Activated CD4-positive, alpha-beta T cell treated with anti-CD3 and anti-CD28 coated beads, Interleukin-2, amount 50 U/mL, for 4 hours (primary cell): ENCODE measurements around the gene LRRN2.

Experiments
- DNase-seq, 2 experiments: peaks; one replicate each; pipeline ENCODE4 v3.0.0-alpha.2; 2020

Gene LRRN2

DNA sequence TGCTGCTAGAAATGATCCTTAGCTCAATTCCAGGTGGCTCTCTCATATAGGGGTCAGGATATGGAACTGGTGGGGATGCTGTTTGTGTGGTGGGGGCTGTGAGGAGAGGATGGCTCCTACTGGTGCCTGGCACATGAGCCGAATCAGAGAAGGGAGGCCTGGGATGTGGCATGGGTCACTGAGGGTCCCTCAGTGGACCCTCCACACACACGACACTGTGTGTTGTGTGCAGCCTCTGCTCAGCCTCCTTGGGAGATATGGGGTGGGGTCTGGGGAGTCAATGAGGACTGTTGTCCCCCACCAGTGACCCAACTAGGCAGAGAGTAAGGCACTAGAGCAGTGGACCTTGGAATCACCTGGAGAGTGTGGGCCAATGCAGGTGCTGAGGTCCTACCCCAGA lies 3.2 kb upstream of the LRRN2 start:
- no peak for DNase-seq

DNA sequence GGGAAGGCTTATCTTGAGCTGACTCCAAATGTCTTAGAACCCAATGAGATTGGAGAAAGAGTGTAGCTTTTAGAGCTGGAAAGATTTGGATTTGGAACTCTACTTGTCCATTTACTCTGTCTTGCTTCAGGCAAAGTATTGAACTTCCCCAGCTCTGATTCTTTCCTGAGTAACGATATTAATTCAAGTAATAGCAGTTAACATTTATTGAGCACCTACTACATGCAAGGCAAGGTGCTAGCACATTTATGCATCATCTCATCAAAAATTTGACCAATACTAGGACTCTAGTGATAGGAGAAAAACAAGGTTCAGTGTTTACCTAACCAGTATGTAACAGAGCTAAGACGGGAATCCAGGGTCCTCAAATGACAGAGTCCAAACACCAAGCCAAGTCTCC lies 2.5 kb upstream of the LRRN2 start:
- no peak for DNase-seq

DNA sequence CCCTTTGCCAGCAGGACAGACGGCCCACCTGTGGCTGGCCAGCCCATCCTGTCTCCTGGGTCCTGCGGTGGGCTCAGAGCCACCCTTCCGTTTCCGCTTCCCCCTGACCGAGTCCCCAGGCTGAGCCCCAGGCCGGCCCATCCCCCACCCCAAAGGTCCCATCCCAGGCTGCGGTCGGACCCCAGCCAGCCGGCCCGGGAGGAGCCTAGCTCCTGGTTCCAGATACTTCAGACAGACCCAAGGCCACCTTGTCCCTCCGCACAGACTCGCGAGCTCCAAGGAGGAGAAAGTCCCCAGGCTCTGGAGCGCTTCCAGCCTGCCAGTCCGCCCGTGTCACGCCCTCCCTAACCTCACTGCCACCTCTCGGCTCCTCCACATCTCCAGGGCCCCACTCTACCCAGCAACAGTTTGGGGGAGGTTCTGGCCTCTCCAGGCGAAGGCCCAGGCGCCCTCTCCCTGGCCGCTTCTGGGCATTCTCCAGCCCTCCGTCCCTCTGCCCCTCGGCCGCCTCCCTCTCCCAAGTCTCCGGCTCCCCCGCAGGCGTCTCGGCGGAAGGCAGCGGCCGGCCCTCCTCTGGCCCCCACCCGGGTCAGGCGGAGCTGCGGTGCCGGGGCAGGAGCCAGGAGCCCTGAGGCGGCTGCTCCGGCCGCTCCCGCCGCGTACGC lies 835 bp downstream of the LRRN2 start:
- no peak for DNase-seq

DNA sequence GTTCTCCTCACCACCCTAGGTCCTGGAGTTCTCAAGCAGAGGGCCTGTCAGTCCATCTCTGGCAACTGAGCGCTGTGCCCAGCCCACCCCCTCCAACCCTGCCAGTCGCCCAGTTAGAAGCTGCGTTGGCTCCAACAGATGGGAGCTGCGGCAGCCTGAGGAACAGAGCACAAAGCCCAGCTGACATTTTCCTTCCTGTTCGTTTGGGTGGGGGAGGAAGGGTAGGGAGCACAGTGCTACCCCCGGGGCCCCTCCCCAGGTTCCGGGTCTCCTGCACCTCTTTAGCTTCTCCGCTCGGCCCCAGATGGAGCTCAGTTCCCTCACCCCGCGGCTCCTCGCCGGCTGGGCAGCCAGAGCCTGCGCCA lies 1.4 kb downstream of the LRRN2 start:
- no peak for DNase-seq

DNA sequence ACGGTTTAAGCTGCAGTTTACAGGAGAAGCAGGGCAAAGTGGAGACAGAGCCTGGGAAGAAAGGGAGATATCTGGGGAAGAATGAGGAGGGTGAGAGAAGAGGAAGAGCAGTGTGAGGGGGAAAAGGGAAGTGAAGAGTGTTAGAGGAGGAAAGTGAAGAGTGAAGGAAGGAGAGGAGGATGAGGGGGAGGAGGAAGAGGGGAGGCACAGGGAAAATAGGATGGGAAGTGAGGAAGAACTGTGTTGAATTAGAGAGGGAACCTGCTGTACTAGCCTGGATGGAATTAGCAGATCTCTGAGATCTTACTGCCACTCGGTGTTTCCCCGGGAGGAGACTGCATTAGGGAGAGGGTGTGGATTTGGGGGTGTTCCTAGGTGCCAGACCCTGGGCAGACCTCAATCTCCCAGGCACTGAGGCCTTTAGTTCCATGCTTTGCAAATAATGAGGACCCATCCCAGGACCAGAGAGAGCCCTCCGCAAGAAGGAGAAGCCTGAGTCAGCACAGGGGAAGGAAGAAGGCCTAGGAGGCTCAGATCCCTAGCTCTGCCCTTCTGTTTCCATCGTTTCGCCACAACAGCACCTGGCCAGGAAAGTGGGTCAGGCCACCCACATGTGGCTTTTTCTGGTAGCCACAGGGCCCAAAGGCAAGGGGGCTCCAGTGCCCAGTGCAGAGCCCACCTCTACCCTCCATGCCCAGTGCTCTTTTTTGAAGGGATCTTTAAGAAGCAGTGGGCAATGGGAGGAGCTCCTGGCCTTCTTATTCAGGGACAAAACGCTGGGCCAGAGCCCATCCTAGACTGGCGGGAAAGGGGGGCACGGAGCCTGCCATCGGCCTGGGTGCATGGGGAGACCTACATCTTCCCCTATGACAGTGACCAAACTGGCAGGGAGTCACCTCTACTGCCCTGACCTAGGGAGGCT lies 2.0 kb downstream of the LRRN2 start:
- no peak for DNase-seq

DNA sequence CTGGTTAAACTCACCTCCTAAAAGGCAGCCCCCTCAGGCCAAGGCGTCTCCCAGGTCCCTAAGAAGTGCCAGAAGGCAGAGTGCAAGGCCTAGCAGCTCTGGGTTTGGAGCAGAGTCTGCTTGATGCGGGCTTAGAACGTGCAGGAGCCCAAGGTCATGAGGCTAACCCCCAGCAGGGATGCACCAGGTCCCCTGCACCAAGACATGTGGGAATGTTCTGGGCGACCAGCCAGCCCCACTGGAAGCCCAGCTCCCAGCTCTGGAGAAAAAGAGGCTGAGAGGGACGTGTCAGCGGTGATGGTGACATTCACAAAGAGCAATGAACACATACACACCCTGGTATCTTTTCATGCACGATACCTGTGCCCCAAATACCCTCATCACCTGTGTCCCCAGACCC lies 5.1 kb downstream of the LRRN2 start:
- DNase-seq: no peak

DNA sequence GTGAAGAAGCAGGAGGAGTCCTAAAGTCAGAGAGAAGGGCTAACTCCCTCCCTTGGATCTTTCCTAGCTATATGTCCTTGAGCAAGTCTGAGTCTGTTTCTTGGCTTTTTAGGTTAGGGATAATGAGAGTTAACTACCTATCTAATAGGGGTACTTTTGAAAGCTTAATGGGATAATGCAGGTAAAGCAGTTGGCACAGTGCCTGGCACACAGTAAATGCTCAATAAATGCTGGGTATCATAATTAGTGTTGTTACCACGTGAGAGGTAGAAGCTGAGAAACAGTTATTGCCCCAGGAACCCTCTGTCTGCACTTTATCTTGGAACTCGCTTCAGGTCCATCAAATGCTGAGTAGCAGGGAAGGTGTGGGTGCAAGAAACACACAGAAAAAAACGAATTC lies 5.5 kb downstream of the LRRN2 start:
- no peak for DNase-seq

DNA sequence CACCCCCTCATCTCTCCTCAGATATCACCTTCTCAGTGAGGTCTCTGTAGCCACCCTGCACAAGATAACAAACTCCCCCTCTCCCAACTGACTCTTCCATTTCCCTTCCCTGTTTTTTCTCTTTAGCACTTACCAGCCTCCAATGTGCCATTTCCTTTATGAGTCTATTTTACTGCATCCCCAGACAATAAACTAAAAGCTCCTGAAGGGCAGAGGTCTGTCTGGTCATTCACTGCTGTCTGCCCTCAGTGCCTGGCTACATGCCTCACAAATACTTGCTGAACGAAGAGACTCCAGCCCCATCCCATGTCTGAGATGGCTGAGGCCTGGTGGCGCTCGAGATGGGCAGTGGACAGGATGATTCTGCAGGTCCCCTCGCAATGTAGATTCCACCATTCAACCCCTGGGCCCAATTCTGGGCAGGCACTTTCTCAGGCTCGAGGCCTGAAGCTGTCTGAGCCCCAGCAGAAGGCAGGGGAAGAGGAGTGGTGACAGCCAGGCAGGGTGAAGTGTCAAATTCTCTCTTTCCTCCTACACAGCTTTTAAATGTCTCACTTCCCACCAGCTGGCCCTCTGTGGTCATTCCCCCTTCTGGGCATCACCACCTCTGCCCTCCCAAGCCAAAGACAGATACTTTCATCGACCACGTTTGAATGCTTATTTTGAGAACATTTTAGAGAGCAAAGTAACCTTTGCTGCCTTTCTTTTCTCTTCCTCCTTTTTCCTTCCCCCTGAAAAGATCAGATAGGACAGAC lies 6.6 kb downstream of the LRRN2 start:
- no peak for DNase-seq

DNA sequence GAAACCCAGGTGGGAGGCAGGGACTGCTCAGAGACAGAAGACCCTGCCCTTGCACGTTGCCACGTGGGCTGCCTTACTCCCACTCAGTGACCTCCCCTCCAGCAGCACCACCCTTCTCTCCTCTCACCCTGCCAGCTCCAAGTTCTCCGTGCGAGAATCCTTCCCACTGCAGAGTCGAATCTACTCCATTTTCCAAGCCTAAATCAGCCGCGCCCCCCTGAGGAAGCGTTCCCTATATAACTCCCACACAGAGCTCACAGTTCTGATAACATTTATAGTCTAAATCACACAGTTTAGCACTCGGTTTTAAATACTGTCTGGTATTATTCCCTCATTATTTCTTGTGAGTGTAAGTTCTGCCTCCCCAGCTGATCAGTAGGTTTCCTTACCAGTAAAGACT lies 7.7 kb downstream of the LRRN2 start:
- DNase-seq: no peak

DNA sequence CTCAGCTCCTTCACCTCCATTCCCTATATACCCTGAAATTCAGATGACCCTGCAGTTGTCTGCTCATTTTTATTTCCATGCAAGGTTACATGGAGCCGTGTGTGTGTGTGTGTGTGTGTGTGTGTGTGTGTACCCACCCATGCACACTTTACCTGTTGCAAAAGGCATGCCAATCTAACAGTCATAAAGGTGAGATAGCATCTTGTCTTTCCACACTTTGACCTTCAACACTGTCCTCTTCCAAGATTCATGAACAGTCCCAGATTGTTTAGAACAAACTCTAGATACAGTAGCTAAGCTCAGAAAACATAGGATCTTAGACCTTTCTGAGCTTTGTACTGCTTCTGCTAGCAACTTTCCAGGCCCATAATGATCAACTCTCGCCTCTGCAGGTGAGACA lies 9.5 kb downstream of the LRRN2 start:
- DNase-seq: no peak

DNA sequence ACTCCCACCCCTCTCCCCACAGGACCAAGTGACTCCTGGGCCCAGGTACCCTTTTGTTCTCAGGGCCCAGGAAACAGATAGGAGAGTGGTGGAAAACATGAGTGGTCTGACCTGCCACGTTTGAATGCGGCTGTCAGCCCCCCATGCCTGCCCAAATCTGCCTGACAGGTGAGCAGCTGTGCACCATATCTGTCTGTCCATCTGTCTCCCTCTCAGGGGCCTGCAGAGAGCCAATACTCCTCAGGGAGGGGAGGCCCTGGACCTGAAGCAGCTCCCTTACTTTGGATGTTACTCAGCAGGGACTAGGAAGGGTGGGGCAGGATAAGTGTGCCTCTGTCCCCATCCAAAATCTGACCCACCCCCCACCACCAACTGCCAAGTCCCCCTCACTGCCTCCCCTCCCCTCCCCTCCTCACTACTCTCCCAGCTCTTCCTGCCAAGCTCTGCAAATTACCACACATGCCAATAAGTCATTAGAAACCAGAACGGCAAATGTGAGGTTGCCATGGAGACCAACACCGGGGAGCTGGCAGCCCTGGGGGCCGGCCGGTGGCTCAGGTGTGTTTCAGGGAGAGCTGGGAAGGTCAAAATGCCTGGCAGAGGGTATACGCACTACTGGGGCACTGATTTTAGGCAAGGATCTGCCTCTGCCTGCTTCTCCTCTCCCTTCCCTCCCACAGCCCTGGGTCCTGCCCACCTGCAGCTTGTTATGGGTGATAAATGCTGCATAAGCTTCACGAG lies 11.5 kb downstream of the LRRN2 start:
- no peak for DNase-seq

DNA sequence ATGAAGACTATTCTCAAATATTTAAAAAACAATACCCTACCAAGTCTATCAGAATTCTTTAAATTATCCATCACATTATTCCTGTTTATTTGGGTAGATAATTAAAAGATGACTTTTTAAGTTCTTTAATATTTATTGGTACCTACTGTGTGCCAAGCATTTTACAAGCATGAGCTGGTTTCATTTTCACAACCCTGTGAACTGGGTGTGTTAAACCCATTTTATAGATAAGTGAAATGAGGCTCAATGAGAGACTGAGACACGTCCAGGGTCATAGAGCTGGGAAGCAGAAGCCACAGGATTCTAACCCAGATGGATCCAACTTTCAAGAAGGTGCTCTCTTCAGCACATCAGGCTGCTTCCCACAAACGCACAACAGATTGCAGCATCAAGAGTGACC lies 12.3 kb downstream of the LRRN2 start:
- no peak for DNase-seq

DNA sequence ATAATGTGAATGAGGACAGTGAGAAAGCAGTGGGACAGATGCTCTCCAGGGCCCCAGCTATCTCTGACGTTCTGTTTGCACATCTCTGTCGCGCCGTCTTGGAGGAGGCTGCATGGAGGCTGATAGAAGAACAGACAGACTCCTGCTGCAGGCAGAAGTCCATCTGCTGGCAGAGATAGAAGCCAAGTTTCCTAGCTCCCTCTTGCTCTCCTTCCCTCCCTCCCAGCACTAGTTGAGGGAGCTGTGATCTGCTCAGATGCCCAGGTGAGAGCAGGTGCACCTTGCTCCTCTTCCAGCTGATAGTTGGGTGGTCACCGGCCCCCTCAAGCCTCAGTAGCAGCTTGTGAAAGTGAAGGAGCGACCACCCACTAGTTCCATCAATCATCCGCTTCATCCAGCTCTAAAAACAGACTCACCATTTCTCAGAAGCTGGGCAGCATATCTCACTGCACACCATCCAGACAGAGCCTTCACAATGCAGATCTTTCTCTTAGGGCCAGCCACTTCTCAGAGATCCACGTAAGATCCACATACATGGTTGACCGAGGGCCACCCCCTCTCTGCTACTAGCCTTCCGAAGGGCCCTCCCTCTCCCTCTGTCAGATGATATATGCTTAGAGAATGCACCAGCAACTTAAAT lies 12.9 kb downstream of the LRRN2 start:
- no peak for DNase-seq

DNA sequence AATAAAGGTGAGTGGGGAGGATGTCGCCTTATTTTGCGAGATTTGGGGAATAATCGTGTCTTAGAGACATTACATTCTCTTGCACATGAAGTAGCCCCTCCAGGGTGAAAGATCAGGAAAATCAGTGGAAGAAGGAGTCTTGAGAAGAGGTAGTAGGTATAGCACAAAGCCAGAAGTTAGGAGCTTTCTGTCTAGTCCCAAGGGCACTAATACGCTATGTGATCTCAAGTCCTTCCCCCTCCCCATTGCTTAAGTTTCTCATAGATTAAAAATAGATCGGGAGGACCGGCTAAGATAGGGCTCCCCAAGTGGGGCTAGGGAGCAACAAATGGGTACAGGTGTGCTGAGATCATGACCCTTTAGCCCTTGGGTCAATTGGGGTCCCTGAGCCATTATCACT lies 13.5 kb downstream of the LRRN2 start:
- no peak for DNase-seq

DNA sequence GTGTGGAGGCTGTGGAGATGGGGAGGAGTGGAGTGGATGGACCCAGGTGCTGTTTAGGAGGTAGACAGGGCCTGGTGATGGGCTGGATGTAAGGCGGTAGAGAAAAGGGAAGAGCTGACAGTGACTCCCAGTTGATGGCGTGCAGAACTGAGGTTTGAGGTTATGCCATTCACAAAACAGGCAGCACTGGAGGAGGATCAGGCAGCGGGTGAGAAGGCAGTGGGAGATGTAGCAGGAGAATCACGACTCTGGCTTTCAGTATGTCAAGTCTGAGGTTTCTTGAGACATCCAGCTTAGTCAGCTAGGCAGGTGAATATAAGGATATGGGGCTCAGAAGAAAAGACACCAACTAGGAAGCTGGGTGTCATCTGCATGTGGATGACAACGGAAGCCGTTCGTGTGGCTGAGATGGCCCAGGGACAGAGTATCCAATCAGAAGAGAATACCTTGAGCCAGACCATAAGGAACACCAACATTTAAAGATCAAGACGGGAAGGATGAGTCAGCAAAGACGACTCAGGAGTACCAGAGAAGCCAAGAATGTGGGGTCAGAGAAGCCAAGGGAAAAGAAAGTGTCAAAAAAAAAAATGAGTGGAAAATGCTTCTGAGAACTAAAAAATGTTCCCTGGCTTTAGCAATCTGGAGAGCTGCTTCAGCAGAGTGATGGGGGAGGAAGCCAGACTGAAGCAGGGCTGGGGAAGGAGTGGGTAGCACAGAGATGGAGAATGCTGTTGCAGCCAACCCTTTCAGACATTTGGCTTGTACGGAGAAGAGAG lies 15.2 kb downstream of the LRRN2 start:
- no peak for DNase-seq

DNA sequence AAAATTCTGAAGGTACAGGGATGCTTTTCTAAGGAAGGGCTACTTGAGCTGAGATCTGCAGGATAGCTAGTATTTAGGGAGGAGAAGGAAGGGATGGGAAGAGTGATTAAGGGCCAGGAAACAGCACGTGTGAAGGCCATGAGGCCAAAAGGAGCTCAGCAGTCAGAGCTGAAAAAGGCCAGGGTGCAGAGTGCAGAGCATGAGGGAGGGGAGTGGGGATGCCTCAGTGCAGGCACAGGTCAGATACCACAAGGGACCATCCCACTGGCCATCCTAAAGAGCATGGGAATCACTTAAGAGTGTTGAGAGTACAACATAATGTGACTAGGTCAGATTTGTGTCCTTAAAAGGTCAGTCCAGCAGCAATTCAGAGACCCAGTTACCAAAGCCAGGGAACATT lies 16.0 kb downstream of the LRRN2 start:
- no peak for DNase-seq

DNA sequence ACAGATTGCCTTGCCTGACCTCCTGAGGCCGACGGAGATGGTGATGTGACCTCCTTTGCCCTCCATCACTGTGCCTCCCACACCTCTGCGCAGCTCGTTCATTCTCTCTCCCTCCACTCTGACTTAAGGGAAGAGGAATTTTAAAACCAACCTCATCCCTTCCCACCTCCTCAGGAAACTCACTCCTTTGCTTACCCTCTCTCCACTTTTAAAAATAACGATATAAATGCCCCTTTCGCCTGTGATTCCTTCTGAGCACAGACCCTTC lies 21.2 kb downstream of the LRRN2 start:
- no peak for DNase-seq

DNA sequence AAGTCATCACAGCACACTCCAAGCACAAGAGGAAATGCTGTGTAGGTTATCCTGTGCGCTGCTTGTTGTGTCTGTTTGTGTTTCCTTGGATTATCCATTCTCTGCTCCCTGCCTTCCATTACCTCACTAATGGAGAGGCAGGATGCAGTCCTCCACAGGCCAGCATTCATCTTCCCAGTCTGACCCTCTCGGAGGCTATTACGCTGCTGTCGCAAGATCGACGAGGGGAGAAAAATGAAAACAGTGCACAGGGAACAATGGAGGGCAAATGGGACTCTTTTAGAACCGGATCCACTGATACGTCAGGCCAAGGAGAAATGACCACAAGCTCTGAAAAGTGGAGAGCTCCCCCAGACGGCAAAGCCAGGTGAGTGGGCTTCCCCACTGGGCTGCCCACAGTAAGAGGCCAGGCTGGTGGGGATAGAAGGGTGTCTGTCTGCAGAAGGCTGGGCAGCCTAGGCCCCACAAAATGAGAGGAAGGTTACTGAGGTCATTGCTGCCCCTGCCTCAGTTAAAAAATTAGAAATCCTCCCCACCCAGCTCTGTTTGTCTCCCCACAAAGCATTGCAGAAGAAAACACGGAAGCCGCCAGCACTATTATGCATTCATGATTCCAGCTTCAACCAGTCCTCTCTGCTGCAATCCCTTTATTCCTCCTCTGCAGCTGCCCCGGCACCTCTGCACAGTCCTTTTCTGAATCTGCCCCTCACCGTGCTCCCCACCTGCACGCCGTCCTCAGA lies 21.7 kb downstream of the LRRN2 start:
- no peak for DNase-seq

DNA sequence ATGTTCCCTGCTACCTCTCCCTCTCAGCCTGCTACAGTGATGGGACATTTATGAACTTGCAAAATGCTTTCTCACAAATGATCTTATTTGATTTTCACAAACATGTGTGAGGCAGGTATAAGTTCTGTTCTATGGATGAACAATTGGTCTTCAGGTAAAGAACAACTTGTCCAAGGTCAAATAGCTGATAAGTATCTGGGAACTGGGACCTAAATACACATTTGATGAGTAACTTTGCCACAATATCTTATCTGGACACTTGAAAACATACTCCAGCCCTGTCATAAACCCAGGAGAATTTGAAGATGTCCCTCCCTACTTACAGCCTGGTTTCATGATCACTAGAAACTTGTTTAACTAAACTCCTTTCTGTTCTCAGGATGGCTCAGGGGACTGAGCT lies 23.0 kb downstream of the LRRN2 start:
- DNase-seq: no peak

DNA sequence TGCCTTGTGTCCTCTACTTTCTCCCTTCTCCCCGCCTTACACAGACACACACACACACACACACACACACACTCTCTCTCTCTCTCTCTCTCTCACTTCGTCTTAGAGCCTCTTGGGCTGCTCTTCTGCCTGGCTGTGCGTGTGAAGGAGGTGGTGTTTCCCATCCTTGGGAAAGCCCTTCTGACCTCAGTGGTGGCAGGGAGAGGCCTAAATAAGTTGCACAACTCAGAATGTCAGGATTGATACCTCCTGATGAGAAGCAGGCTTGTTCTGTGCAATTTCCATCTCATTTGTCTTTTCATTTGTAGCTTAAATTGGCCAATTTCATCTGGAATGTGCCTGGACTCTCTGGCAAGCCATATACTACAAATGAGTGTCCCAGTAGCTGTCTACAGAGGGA lies 25.0 kb downstream of the LRRN2 start:
- no peak for DNase-seq

DNA sequence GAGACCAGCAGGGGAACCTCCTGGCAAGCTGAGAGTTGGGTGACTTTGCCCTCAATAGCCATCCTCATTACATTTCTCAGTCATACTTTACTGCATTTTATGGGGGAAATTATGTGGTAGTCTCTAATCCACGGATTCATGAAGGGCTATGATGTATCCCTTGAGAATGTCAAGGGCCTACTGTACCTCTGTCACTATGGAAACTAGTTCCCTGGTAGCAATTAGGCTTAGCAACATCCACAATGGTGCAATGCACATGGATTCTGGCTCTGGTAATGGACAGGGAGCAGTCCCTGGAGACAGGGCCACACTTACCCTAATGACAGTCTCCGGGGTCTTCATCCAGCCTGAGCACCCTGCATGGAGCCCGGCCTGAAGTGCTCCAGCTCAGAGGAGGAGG lies 26.5 kb downstream of the LRRN2 start:
- DNase-seq: no peak
